ENCODE data around the gene GTF2A2. TPM values are rescaled to one million over a fixed set of nuclear protein-coding genes. Genes with fewer than 3 reads are reported as not detected.
A peak's percentile ranks its signal among the peaks of the same experiment; 100 is the strongest.

GTF2A2 gene
- total RNA-seq, 4 donors from 2014 or later: 7.7 to 26.5 (median 15.4) TPM

GRCh38 chr15:59662260-59662659, 4.9 kb upstream of the GTF2A2 start:
- WGBS: 31% methylated on average over 1 of the region's 1 CpG
- Histone ChIP-seq H3K36me3 (peaks cover 52% of the 10 kb centered on the region), H3K4me1 (peaks cover 3% of the 10 kb centered on the region), H3K27me3 (no peaks in the 10 kb centered on the region), H3K9me3 (no peaks in the 10 kb centered on the region), H3K4me3 (no peak overlapping the region), H3K27ac (no peak overlapping the region)
- TF ChIP-seq POLR2AphosphoS5 (IDR thresholded peaks at IDR 0.05) (no peak), POLR2A (IDR thresholded peaks at IDR 0.05) (no peak), CTCF (IDR thresholded peaks at IDR 0.05) (no peak), EP300 (IDR thresholded peaks at IDR 0.05) (no peak)
- DNase-seq (ENCODE audit: low spot score in 2 of 2): no peak

- no peak for DNase-seq (ENCODE audit: low spot score in 2 of 2)
- whole genome bisulfite sequencing: 70% methylated on average over 1 of the region's 1 CpG
- H3K27ac ChIP-seq: no peak overlapping the region
- H3K27me3 ChIP-seq: no peaks in the 10 kb centered on the region
- TF ChIP-seq CTCF (IDR thresholded peaks at IDR 0.05): no peak
- no peak for TF ChIP-seq EP300 (IDR thresholded peaks at IDR 0.05)
- no peak for TF ChIP-seq POLR2AphosphoS5 (IDR thresholded peaks at IDR 0.05)
- no peak for TF ChIP-seq POLR2A (IDR thresholded peaks at IDR 0.05)
- H3K4me1 ChIP-seq: peaks cover 20% of the 10 kb centered on the region
- no peak overlapping the region for H3K4me3 ChIP-seq
- H3K36me3 ChIP-seq: peaks cover 26% of the 10 kb centered on the region
- H3K9me3 ChIP-seq: no peaks in the 10 kb centered on the region
Observed at GRCh38 chr15:59659366-59659765, 2.1 kb upstream of the GTF2A2 start.

GRCh38 chr15:59657635-59658125, 365 bp upstream of the GTF2A2 start:
- no peak overlapping the region for H3K27ac ChIP-seq
- no peak for DNase-seq (ENCODE audit: low spot score in 2 of 2)
- TF ChIP-seq POLR2AphosphoS5 (IDR thresholded peaks at IDR 0.05): no peak
- no peak for TF ChIP-seq POLR2A (IDR thresholded peaks at IDR 0.05)
- TF ChIP-seq EP300 (IDR thresholded peaks at IDR 0.05): no peak
- no peak for TF ChIP-seq CTCF (IDR thresholded peaks at IDR 0.05)
- H3K27me3 ChIP-seq: no peaks in the 10 kb centered on the region
- no peaks in the 10 kb centered on the region for H3K9me3 ChIP-seq
- peak overlapping the region; percentile 82 for H3K4me3 ChIP-seq
- WGBS: 44% methylated on average over 23 of the region's 23 CpGs
- peaks cover 20% of the 10 kb centered on the region for H3K4me1 ChIP-seq
- peaks cover 11% of the 10 kb centered on the region for H3K36me3 ChIP-seq

- Histone ChIP-seq H3K36me3 (peaks cover 20% of the 10 kb centered on the region), H3K27me3 (no peaks in the 10 kb centered on the region), H3K9me3 (no peaks in the 10 kb centered on the region), H3K27ac (no peak overlapping the region), H3K4me3 (no peak overlapping the region), H3K4me1 (peaks cover 22% of the 10 kb centered on the region)
- DNase-seq (ENCODE audit: low spot score in 2 of 2): no peak
- WGBS: 95% methylated on average over 1 of the region's 1 CpG
- TF ChIP-seq EP300 (IDR thresholded peaks at IDR 0.05) (no peak), CTCF (IDR thresholded peaks at IDR 0.05) (no peak), POLR2AphosphoS5 (IDR thresholded peaks at IDR 0.05) (no peak), POLR2A (IDR thresholded peaks at IDR 0.05) (no peak)
Observed at GRCh38 chr15:59654046-59654445, 3.3 kb downstream of the GTF2A2 start.

GRCh38 chr15:59649603-59650002, 7.7 kb downstream of the GTF2A2 start:
- H3K4me3 ChIP-seq: no peak overlapping the region
- no peak overlapping the region for H3K27ac ChIP-seq
- H3K36me3 ChIP-seq: peaks cover 45% of the 10 kb centered on the region
- no peaks in the 10 kb centered on the region for H3K9me3 ChIP-seq
- peaks cover 2% of the 10 kb centered on the region for H3K4me1 ChIP-seq
- H3K27me3 ChIP-seq: no peaks in the 10 kb centered on the region
- DNase-seq (ENCODE audit: low spot score in 2 of 2): no peak
- TF ChIP-seq POLR2A (IDR thresholded peaks at IDR 0.05) (no peak), CTCF (IDR thresholded peaks at IDR 0.05) (no peak), POLR2AphosphoS5 (IDR thresholded peaks at IDR 0.05) (no peak), EP300 (IDR thresholded peaks at IDR 0.05) (no peak)
